CD4-positive, alpha-beta T cell (primary cell): ENCODE data around the gene DNAI2. TPM values are rescaled to one million over a fixed set of nuclear protein-coding genes. Genes with fewer than 3 reads are reported as not detected.

Experiments
- ATAC-seq: fragments of 200-7000 bp; cut with Tn5 transposase; one replicate; pipeline ENCODE4 v1.10.0; 2022; ENCODE audit warnings: mild to moderate bottlenecking; ENCODE audit not compliant: poor library complexity
- CTCF ChIA-PET: fragments of 350-600 bp; sonication (Branson Sonifier 250); formaldehyde crosslinking; loops from one replicate; lab custom pipeline; 2021; ENCODE audit warnings: antibody characterized with exemption, inconsistent platforms; lab: Charles Lee
- POLR2A ChIA-PET: fragments of 350-600 bp; sonication (Branson Sonifier 250); formaldehyde crosslinking; loops from one replicate; lab custom pipeline; 2021; ENCODE audit warnings: antibody characterized with exemption, inconsistent platforms; lab: Charles Lee
- DNase-seq, 14 experiments: peaks; one replicate each; pipeline ENCODE4 v3.0.0-alpha.2; 2013 to 2020; ENCODE audit warnings: mixed read lengths in 2 of 14
- H3K27ac ChIP-seq, 2 donors: one replicate each; pipeline versions ENCODE4 v1.5.1 to v1.7.0; 2013; ENCODE audit warnings: low read length in 2 of 2, low read depth in 1 of 2, mild to moderate bottlenecking in 1 of 2
- H3K27me3 ChIP-seq, 2 experiments: 1 replicate in 1 of 2; 2 replicates in 1 of 2; pipeline versions ENCODE4 v1.6.1 to v1.7.0; 2013; ENCODE audit warnings: low read length in 2 of 2, control low read depth in 1 of 2, mild to moderate bottlenecking in 1 of 2, moderate library complexity in 1 of 2; ENCODE audit not compliant: insufficient read depth in 2 of 2, control insufficient read depth in 1 of 2
- H3K36me3 ChIP-seq: one replicate; pipeline ENCODE4 v1.6.1; 2013; ENCODE audit warnings: low read length, control low read depth; ENCODE audit not compliant: insufficient read depth
- H3K4me1 ChIP-seq: one replicate; pipeline ENCODE4 v1.6.1; 2013; ENCODE audit warnings: low read length, control low read depth; ENCODE audit not compliant: insufficient read depth
- H3K4me3 ChIP-seq: one replicate; pipeline ENCODE4 v1.5.1; 2013; ENCODE audit warnings: mild to moderate bottlenecking, low read length, moderate library complexity
- H3K9me3 ChIP-seq, 2 experiments: 1 replicate in 1 of 2; 2 replicates in 1 of 2; pipeline versions ENCODE4 v1.6.1 to v1.7.0; 2013; ENCODE audit warnings: low read length in 2 of 2, mild to moderate bottlenecking in 2 of 2, control low read depth in 1 of 2, moderate library complexity in 1 of 2; ENCODE audit not compliant: control insufficient read depth in 1 of 2, insufficient read depth in 1 of 2
- H3K27ac Mint-ChIP-seq: one replicate; pipeline ENCODE4 v1.8.0; 2020; ENCODE audit warnings: mixed read lengths
- H3K27me3 Mint-ChIP-seq: one replicate; pipeline ENCODE4 v1.8.0; 2021; ENCODE audit warnings: mixed read lengths
- H3K36me3 Mint-ChIP-seq: one replicate; pipeline ENCODE4 v1.8.0; 2021; ENCODE audit warnings: low read depth, mixed read lengths
- H3K4me1 Mint-ChIP-seq: one replicate; pipeline ENCODE4 v1.8.0; 2021; ENCODE audit warnings: low read depth, mixed read lengths
- H3K4me3 Mint-ChIP-seq: one replicate; pipeline ENCODE4 v1.8.0; 2020; ENCODE audit warnings: mild to moderate bottlenecking, mixed read lengths
- H3K9me3 Mint-ChIP-seq: one replicate; pipeline ENCODE4 v1.8.0; 2020; ENCODE audit warnings: mixed read lengths
- CTCF ChIP-seq: fragments of 200-600 bp; IDR thresholded peaks from one replicate; pipeline ENCODE4 v1.8.0; 2022; ENCODE audit warnings: antibody characterized with exemption, mild to moderate bottlenecking
- intact Hi-C, 2 experiments: fragments of 100-400 bp; cut with DNase I in 1 of 2; cut with micrococcal nuclease in 1 of 2; formaldehyde crosslinking; loops; one replicate each; pipeline versions ENCODE4 v1.15.1 to v1.9.0; 2023 to 2025; cut with DNase I, micrococcal nuclease
- total RNA-seq, 174 experiments: library from RNA in 2 of 174; stranded (reverse) in 2 of 174; gene quantifications; one replicate each; pipeline ENCODE4 v1.2.3 and lab custom pipeline; 2021 to 2026

Gene DNAI2
- total RNA-seq, 2 experiments from 2014 or later = 0.66 to 1.2 TPM

- intact Hi-C loops = no loop called here
Measured at GRCh38 chr17:74241847-74242246, 32.2 kb upstream of the DNAI2 start.

GRCh38 chr17:74243013-74243755 lies 30.9 kb upstream of the DNAI2 start:
- no peaks in the 10 kb centered on the region for H3K9me3 ChIP-seq
- no peaks in the 10 kb centered on the region for H3K9me3 Mint-ChIP-seq
- ATAC-seq (no peak), DNase-seq (no peak)
- no peak overlapping the region for H3K27ac ChIP-seq
- peaks cover 16% of the 10 kb centered on the region for H3K36me3 ChIP-seq
- POLR2A ChIA-PET = no interaction called here
- no peak overlapping the region for H3K4me3 ChIP-seq
- no peak overlapping the region for H3K4me3 Mint-ChIP-seq
- H3K36me3 Mint-ChIP-seq = no peaks in the 10 kb centered on the region
- H3K4me1 Mint-ChIP-seq = no peaks in the 10 kb centered on the region
- TF ChIP-seq CTCF = no peak
- no peak overlapping the region for H3K27ac Mint-ChIP-seq
- H3K27me3 ChIP-seq = no peaks in the 10 kb centered on the region
- intact Hi-C loops = no loop called here
- no peaks in the 10 kb centered on the region for H3K4me1 ChIP-seq
- no peaks in the 10 kb centered on the region for H3K27me3 Mint-ChIP-seq
- CTCF ChIA-PET = no interaction called here

More at GRCh38 chr17:74241847-74242246, 32.2 kb upstream of the DNAI2 start:
- POLR2A ChIA-PET = no interaction called here
- CTCF ChIA-PET = no interaction called here
- no peak overlapping the region for H3K4me3 ChIP-seq
- Mint-ChIP-seq H3K27ac (no peak overlapping the region), H3K36me3 (no peaks in the 10 kb centered on the region), H3K9me3 (no peaks in the 10 kb centered on the region), H3K4me1 (no peaks in the 10 kb centered on the region), H3K27me3 (no peaks in the 10 kb centered on the region), H3K4me3 (no peak overlapping the region)
- H3K27me3 ChIP-seq = no peaks in the 10 kb centered on the region
- H3K27ac ChIP-seq = no peak overlapping the region
- no peak for DNase-seq
- TF ChIP-seq CTCF = no peak
- H3K4me1 ChIP-seq = no peaks in the 10 kb centered on the region
- peaks cover 23% of the 10 kb centered on the region for H3K36me3 ChIP-seq
- no peak for ATAC-seq
- H3K9me3 ChIP-seq = no peaks in the 10 kb centered on the region

GRCh38 chr17:74244128-74244527 lies 29.9 kb upstream of the DNAI2 start:
- ChIA-PET POLR2A (no interaction called here), CTCF (no interaction called here)
- ATAC-seq (no peak), DNase-seq (no peak)
- H3K27ac Mint-ChIP-seq = no peak overlapping the region
- no peak for TF ChIP-seq CTCF
- no peak overlapping the region for H3K27ac ChIP-seq
- no peaks in the 10 kb centered on the region for H3K4me1 Mint-ChIP-seq
- no peak overlapping the region for H3K4me3 ChIP-seq
- intact Hi-C loops = no loop called here
- no peaks in the 10 kb centered on the region for H3K27me3 Mint-ChIP-seq
- H3K4me1 ChIP-seq = no peaks in the 10 kb centered on the region
- no peaks in the 10 kb centered on the region for H3K36me3 Mint-ChIP-seq
- H3K9me3 Mint-ChIP-seq = no peaks in the 10 kb centered on the region
- H3K27me3 ChIP-seq = no peaks in the 10 kb centered on the region
- peaks cover 20% of the 10 kb centered on the region for H3K36me3 ChIP-seq
- no peaks in the 10 kb centered on the region for H3K9me3 ChIP-seq
- H3K4me3 Mint-ChIP-seq = no peak overlapping the region
